Daoy (cell line): ENCODE data around the gene MAP3K21. TPM values are rescaled to one million over a fixed set of nuclear protein-coding genes. Genes with fewer than 3 reads are reported as not detected.

Experiments used
- DNase-seq: peaks from one replicate; pipeline ENCODE4 v3.0.0-alpha.2; 2015; ENCODE audit warnings: low read depth
- total RNA-seq: library from RNA; depleted of rRNA; stranded (reverse); fragments of >200 nt; shearing (Covaris generic); gene quantifications from 2 replicates; pipeline ENCODE4 v1.2.3, GENCODE V29; 2014; rRNA removed

The MAP3K21 gene
- total RNA-seq = 2.7 and 3.2 TPM in 2 replicates

- DNase-seq = no peak
These were observed at the start of gene MAP3K21 for GRCh38 chr1:233327651-233328141. Gene MAP3K21 (plus strand): TSS chr1:233327724. CDS start chr1:233328029, 305 bp downstream.

GRCh38 chr1:233278631-233279030, 48.9 kb upstream of the MAP3K21 start:
- no peak for DNase-seq

GRCh38 chr1:233279971-233280370, 47.6 kb upstream of the MAP3K21 start:
- DNase-seq = no peak

GRCh38 chr1:233281711-233282581, 45.6 kb upstream of the MAP3K21 start:
- DNase-seq = peak; percentile 37

GRCh38 chr1:233282582-233282886, 45.0 kb upstream of the MAP3K21 start:
- no peak for DNase-seq

- no peak for DNase-seq
These were observed 37.8 kb upstream of the MAP3K21 start for GRCh38 chr1:233289676-233290075.

- no peak for DNase-seq
These were observed 37.0 kb upstream of the MAP3K21 start for GRCh38 chr1:233290396-233291034.

- no peak for DNase-seq
These were observed 33.7 kb upstream of the MAP3K21 start for GRCh38 chr1:233293556-233294446.

- DNase-seq = peak; percentile 85
These were observed 32.6 kb upstream of the MAP3K21 start for GRCh38 chr1:233294913-233295236.

- DNase-seq = peak; percentile 84
These were observed 32.1 kb upstream of the MAP3K21 start, which contains the start of gene PCNX2 for GRCh38 chr1:233295237-233295974. Gene PCNX2 (minus strand): TSS chr1:233295725. CDS start chr1:233295478, 247 bp downstream.

GRCh38 chr1:233295975-233296322, 31.6 kb upstream of the MAP3K21 start:
- DNase-seq = no peak

- no peak for DNase-seq
These were observed 28.1 kb upstream of the MAP3K21 start for GRCh38 chr1:233299450-233299849.

- no peak for DNase-seq
These were observed 27.2 kb upstream of the MAP3K21 start for GRCh38 chr1:233300326-233300725.

- DNase-seq = no peak
These were observed 22.9 kb upstream of the MAP3K21 start for GRCh38 chr1:233304489-233305102.

GRCh38 chr1:233313434-233314155, 13.9 kb upstream of the MAP3K21 start:
- DNase-seq = no peak

GRCh38 chr1:233315718-233316301, 11.7 kb upstream of the MAP3K21 start:
- DNase-seq = no peak

- no peak for DNase-seq
These were observed 11.1 kb upstream of the MAP3K21 start for GRCh38 chr1:233316473-233316872.

GRCh38 chr1:233319272-233319671, 8.3 kb upstream of the MAP3K21 start:
- DNase-seq = no peak

- DNase-seq = no peak
These were observed 7.5 kb upstream of the MAP3K21 start for GRCh38 chr1:233320023-233320422.

GRCh38 chr1:233323718-233324117, 3.8 kb upstream of the MAP3K21 start:
- no peak for DNase-seq
